Natural killer cell (primary cell): ENCODE results near the gene RIPOR1. TPM values are rescaled to one million over a fixed set of nuclear protein-coding genes. Genes with fewer than 3 reads are reported as not detected.
A peak's percentile ranks its signal among the peaks of the same experiment; 100 is the strongest.

Experiments used
- ATAC-seq, 3 donors: fragments of 150-1000 bp in 2 of 3; fragments of 200-7000 bp in 1 of 3; cut with Tn5 transposase; 1 replicate in 1 of 3; 2 replicates in 2 of 3; pipeline ENCODE4 v1.10.0; 2021; ENCODE audit warnings: mild to moderate bottlenecking in 2 of 3, moderate library complexity in 2 of 3
- DNase-seq, 2 donors: peaks; one replicate each; pipeline versions ENCODE4 v3.0.0 to v3.0.0-alpha.2; 2013 to 2021; ENCODE audit warnings: mixed read lengths in 1 of 2
- H3K27ac ChIP-seq: one replicate; pipeline ENCODE4 v1.5.1; 2013; ENCODE audit warnings: mild to moderate bottlenecking, low read length
- H3K27me3 ChIP-seq: one replicate; pipeline ENCODE4 v1.6.1; 2013; ENCODE audit warnings: low read length; ENCODE audit not compliant: control insufficient read depth, insufficient read depth
- H3K36me3 ChIP-seq: one replicate; pipeline ENCODE4 v1.6.1; 2013; ENCODE audit warnings: low read length; ENCODE audit not compliant: control insufficient read depth, insufficient read depth
- H3K4me1 ChIP-seq: one replicate; pipeline ENCODE4 v1.6.1; 2013; ENCODE audit warnings: low read length; ENCODE audit not compliant: control insufficient read depth, insufficient read depth
- H3K4me3 ChIP-seq: one replicate; pipeline ENCODE4 v1.5.1; 2013; ENCODE audit warnings: low read length
- H3K9me3 ChIP-seq: one replicate; pipeline ENCODE4 v1.6.1; 2013; ENCODE audit warnings: low read length; ENCODE audit not compliant: control insufficient read depth, insufficient read depth
- H3K27ac Mint-ChIP-seq, 2 donors: one replicate each; pipeline ENCODE4 v1.8.0; 2022; ENCODE audit warnings: mild to moderate bottlenecking in 2 of 2, mixed read lengths in 2 of 2, moderate library complexity in 1 of 2
- H3K27me3 Mint-ChIP-seq, 2 donors: one replicate each; pipeline ENCODE4 v1.8.0; 2022; ENCODE audit warnings: low read depth in 2 of 2, mixed read lengths in 2 of 2
- H3K36me3 Mint-ChIP-seq: one replicate; pipeline ENCODE4 v1.8.0; 2022; ENCODE audit warnings: mixed read lengths
- H3K4me1 Mint-ChIP-seq, 2 donors: one replicate each; pipeline ENCODE4 v1.8.0; 2022; ENCODE audit warnings: mixed read lengths in 2 of 2
- H3K4me3 Mint-ChIP-seq: one replicate; pipeline ENCODE4 v1.8.0; 2022; ENCODE audit warnings: mild to moderate bottlenecking, moderate library complexity, mixed read lengths
- H3K9me3 Mint-ChIP-seq, 2 donors: one replicate each; pipeline ENCODE4 v1.8.0; 2022; ENCODE audit warnings: mixed read lengths in 2 of 2
- WGBS: methylation state at CpG from one replicate; pipeline ENCODE4 v1.1.7; 2013; ENCODE audit warnings: missing lambda C conversion rate; ENCODE audit not compliant: insufficient coverage; 5-methylcytosine and 5-hydroxymethylcytosine counted together
- intact Hi-C: fragments of 100-400 bp; cut with micrococcal nuclease; formaldehyde crosslinking; loops from one replicate; pipeline ENCODE4 v1.14.2; 2022
- total RNA-seq, 4 donors: library from RNA; stranded (reverse); fragments of 120-200 nt in 1 of 4; gene quantifications; one replicate each; pipeline versions ENCODE4 v1.2.3 to v1.2.4, GENCODE V29; 2013 to 2022
- TF ChIP-seq, protein P1 (sequence below): fragments of 200-600 bp; IDR thresholded peaks from one replicate; pipeline ENCODE4 v1.8.0; 2022; ENCODE audit warnings: antibody characterized with exemption

Gene RIPOR1
- total RNA-seq, 3 donors from 2014 or later (not counting 1 experiment from before 2014, with no cell fraction given): 68.2 to 118 (median 74.8) TPM

GRCh38 chr16:67543582-67543981 is 15.0 kb downstream of the RIPOR1 start:
- DNase-seq (no peak), ATAC-seq (no peak)
- peaks cover 16 to 66% of the 10 kb centered on the region in 2 donors for H3K4me1 Mint-ChIP-seq
- no peaks in the 10 kb centered on the region for H3K9me3 ChIP-seq
- WGBS: 96% methylated on average over 6 of the region's 6 CpGs
- no peaks in the 10 kb centered on the region for H3K9me3 Mint-ChIP-seq
- H3K4me3 Mint-ChIP-seq: no peak overlapping the region
- no peak overlapping the region for H3K4me3 ChIP-seq
- no peak overlapping the region for H3K27ac ChIP-seq
- peak overlapping the region; percentile 74 to 76 for H3K27ac Mint-ChIP-seq
- H3K36me3 Mint-ChIP-seq: no peaks in the 10 kb centered on the region
- intact Hi-C loops: no loop called here
- H3K27me3 ChIP-seq: no peaks in the 10 kb centered on the region
- peaks cover 53% of the 10 kb centered on the region for H3K4me1 ChIP-seq
- no peaks in the 10 kb centered on the region for H3K27me3 Mint-ChIP-seq
- H3K36me3 ChIP-seq: peaks cover 23% of the 10 kb centered on the region
- TF ChIP-seq, protein P1, sequence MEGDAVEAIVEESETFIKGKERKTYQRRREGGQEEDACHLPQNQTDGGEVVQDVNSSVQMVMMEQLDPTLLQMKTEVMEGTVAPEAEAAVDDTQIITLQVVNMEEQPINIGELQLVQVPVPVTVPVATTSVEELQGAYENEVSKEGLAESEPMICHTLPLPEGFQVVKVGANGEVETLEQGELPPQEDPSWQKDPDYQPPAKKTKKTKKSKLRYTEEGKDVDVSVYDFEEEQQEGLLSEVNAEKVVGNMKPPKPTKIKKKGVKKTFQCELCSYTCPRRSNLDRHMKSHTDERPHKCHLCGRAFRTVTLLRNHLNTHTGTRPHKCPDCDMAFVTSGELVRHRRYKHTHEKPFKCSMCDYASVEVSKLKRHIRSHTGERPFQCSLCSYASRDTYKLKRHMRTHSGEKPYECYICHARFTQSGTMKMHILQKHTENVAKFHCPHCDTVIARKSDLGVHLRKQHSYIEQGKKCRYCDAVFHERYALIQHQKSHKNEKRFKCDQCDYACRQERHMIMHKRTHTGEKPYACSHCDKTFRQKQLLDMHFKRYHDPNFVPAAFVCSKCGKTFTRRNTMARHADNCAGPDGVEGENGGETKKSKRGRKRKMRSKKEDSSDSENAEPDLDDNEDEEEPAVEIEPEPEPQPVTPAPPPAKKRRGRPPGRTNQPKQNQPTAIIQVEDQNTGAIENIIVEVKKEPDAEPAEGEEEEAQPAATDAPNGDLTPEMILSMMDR: no peak

DNA sequence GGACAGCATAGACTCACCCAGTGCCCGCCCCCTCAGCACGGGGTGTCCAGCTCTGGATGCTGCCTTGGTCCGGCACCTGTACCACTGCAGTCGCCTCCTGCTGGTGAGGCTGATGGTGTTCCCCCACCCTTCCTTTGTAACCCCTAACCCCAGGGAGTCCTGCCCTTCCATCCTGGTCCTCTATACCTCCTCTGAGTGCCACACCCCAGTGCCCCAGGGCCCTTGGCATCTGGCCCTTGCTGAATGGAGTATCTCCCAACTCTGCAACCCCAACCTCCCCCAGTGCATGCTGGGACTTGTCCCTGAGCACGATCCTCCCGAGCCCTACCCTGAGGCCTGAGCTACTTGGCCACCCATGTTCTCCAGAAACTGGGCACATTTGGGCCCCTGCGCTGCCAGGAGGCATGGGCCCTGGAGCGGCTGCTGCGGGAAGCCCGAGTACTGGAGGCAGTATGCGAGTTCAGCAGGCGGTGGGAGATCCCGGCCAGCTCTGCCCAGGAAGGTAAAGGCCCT is 15.8 kb downstream of the RIPOR1 start:
- WGBS: 91% methylated on average over 13 of the region's 13 CpGs
- DNase-seq (no peak), ATAC-seq (no peak)
- H3K27me3 ChIP-seq: no peaks in the 10 kb centered on the region
- peaks cover 23% of the 10 kb centered on the region for H3K36me3 ChIP-seq
- no peaks in the 10 kb centered on the region for H3K36me3 Mint-ChIP-seq
- no peaks in the 10 kb centered on the region for H3K9me3 Mint-ChIP-seq
- peak overlapping the region; percentile 47 for H3K4me3 Mint-ChIP-seq
- no peaks in the 10 kb centered on the region for H3K9me3 ChIP-seq
- no peak overlapping the region for H3K27ac ChIP-seq
- peaks cover 53% of the 10 kb centered on the region for H3K4me1 ChIP-seq
- H3K4me1 Mint-ChIP-seq: peaks cover 11 to 58% of the 10 kb centered on the region in 2 donors
- TF ChIP-seq, protein P1: no peak
- intact Hi-C loops: no loop called here
- no peak overlapping the region for H3K4me3 ChIP-seq
- H3K27me3 Mint-ChIP-seq: no peaks in the 10 kb centered on the region
- peak overlapping the region; percentile 74 to 76 for H3K27ac Mint-ChIP-seq

DNA sequence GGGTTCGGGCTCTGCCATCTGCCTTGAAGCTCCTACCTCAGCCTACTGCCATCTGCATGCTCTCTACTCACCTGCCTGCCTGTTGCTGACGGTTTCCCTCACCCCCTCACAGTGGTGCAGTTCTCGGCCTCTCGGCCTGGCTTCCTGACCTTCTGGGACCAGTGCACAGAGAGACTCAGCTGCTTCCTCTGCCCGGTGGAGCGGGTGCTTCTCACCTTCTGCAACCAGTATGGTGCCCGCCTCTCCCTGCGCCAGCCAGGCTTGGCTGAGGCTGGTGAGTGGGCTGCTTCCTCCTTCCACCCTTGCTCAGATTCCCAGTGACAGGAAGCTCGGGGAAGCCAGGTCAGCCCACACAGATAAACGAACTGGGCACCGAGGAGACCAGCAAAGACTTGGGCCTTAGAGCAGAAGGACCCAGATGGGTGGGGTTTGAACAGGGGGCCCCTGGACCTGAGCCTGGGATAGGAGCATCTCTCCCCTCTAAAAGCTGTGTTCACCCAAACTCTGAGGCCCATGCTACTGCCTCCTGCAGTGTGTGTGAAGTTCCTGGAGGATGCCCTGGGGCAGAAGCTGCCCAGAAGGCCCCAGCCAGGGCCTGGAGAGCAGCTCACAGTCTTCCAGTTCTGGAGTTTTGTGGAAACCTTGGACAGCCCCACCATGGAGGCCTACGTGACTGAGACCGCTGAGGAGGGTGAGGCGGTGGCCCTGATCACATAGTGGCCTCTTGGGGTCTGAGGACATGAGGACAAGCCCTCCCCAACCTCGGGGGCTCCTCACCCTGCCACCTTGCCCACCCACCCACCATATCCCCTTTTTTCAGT is 16.4 kb downstream of the RIPOR1 start:
- no peak for DNase-seq

More for the DNA sequence above, 16.4 kb downstream of the RIPOR1 start:
- Mint-ChIP-seq H3K4me3 (no peak overlapping the region), H3K9me3 (no peaks in the 10 kb centered on the region), H3K4me1 (peaks cover 8 to 57% of the 10 kb centered on the region in 2 donors), H3K36me3 (no peaks in the 10 kb centered on the region), H3K27ac (peak overlapping the region; percentile 50 to 74), H3K27me3 (no peaks in the 10 kb centered on the region)
- no peak overlapping the region for H3K27ac ChIP-seq
- H3K4me1 ChIP-seq: peaks cover 52% of the 10 kb centered on the region
- H3K4me3 ChIP-seq: no peak overlapping the region
- peaks cover 20% of the 10 kb centered on the region for H3K36me3 ChIP-seq
- no peaks in the 10 kb centered on the region for H3K27me3 ChIP-seq
- H3K9me3 ChIP-seq: no peaks in the 10 kb centered on the region
- TF ChIP-seq, protein P1: no peak
- intact Hi-C loops: no loop called here
- 78% methylated on average over 15 of the region's 15 CpGs for WGBS
- no peak for ATAC-seq
